Subcutaneous abdominal adipose tissue (tissue), 5 donors: ENCODE results near the gene SARDH.

Source experiments
- H3K27ac ChIP-seq: one replicate; pipeline ENCODE4 v1.7.0; 2013; ENCODE audit warnings: low read depth, mild to moderate bottlenecking, inconsistent platforms, low read length, moderate library complexity
- H3K27me3 ChIP-seq, 5 donors: one replicate each; pipeline ENCODE4 v1.7.0; 2013; ENCODE audit warnings: low read length in 5 of 5, inconsistent platforms in 1 of 5; ENCODE audit not compliant: control insufficient read depth in 5 of 5, insufficient read depth in 4 of 5
- H3K36me3 ChIP-seq, 5 donors: one replicate each; pipeline ENCODE4 v1.7.0; 2013; ENCODE audit warnings: low read length in 5 of 5; ENCODE audit not compliant: control insufficient read depth in 5 of 5, insufficient read depth in 5 of 5
- H3K4me1 ChIP-seq, 5 donors: one replicate each; pipeline ENCODE4 v1.7.0; 2013; ENCODE audit warnings: low read length in 5 of 5, mild to moderate bottlenecking in 3 of 5, moderate library complexity in 1 of 5; ENCODE audit not compliant: control insufficient read depth in 5 of 5, insufficient read depth in 5 of 5
- H3K4me3 ChIP-seq, 5 donors: one replicate each; pipeline ENCODE4 v1.7.0; 2013; ENCODE audit warnings: low read length in 5 of 5, low read depth in 1 of 5
- H3K9ac ChIP-seq, 5 donors: one replicate each; pipeline ENCODE4 v1.7.0; 2013; ENCODE audit warnings: low read length in 5 of 5, mild to moderate bottlenecking in 4 of 5, moderate library complexity in 3 of 5
- H3K9me3 ChIP-seq, 5 donors: one replicate each; pipeline ENCODE4 v1.7.0; 2013; ENCODE audit warnings: low read length in 5 of 5; ENCODE audit not compliant: control insufficient read depth in 5 of 5
- donor health status: healthy.
- donor health status: healthy.
- donor health status: healthy.
- donor health status: healthy.
- donor health status: healthy.

SARDH gene

GRCh38 chr9:133650026-133650425 is 88.1 kb downstream of the SARDH start:
- Histone ChIP-seq H3K4me3 (no peak overlapping the region), H3K27ac (no peak overlapping the region), H3K9ac (no peak overlapping the region), H3K36me3 (no peaks in the 10 kb centered on the region), H3K4me1 (no peaks in the 10 kb centered on the region), H3K27me3 (peaks cover 5 to 46% (median 42%) of the 10 kb centered on the region in 5 donors), H3K9me3 (no peaks in the 10 kb centered on the region)

DNA sequence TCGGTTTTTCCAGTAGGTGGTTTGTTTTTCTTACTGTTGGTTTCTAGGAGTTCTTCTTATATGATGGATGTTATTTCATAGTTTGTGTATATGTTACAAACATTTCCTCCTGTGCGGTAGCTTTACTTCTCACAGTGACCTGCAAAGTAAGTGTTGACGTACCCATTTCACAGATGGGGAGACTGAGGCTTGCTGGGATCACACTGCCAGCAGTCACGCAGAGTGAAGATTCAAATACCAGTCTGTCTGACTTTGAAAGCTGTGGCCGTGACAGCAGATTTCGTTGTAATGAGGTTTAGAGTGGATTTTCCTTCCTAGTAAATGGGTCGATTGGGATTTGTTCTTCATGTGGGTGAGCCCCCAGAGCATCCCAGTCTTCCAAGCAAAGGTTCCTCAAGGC is 89.0 kb downstream of the SARDH start:
- no peaks in the 10 kb centered on the region for H3K36me3 ChIP-seq
- no peak overlapping the region for H3K4me3 ChIP-seq
- H3K27ac ChIP-seq, result no peak overlapping the region
- H3K9ac ChIP-seq, result no peak overlapping the region
- H3K9me3 ChIP-seq, result no peaks in the 10 kb centered on the region
- peaks cover 5 to 50% (median 38%) of the 10 kb centered on the region in 5 donors for H3K27me3 ChIP-seq
- H3K4me1 ChIP-seq, result no peaks in the 10 kb centered on the region

GRCh38 chr9:133647765-133648469 is 90.2 kb downstream of the SARDH start:
- no peak overlapping the region for H3K9ac ChIP-seq

DNA sequence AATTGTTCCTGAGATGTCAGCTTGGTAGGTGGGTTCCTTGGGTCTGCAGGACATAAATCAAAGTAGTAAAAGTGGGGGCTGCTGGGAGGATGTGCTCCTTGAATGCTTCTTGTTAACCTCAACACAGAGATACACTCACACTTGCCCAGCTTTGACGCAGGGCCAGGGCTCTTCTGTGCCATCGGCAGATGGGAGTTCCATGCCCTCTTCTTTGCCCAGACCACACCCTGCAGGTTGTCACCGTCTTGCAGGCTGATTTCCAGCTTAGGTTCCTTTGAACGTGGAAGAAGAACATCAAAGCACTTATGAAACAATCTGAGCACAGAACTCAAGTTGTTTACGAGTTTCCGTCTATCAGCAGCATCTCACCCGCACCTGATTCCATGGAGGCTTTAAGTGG is 91.0 kb downstream of the SARDH start:
- H3K4me3 ChIP-seq, result no peak overlapping the region
- no peak overlapping the region for H3K9ac ChIP-seq
- H3K4me1 ChIP-seq, result peaks cover 0 to 6% (median 0%) of the 10 kb centered on the region in 5 donors
- peaks cover 0 to 40% (median 24%) of the 10 kb centered on the region in 5 donors for H3K27me3 ChIP-seq
- H3K27ac ChIP-seq, result no peak overlapping the region
- H3K9me3 ChIP-seq, result no peaks in the 10 kb centered on the region
- no peaks in the 10 kb centered on the region for H3K36me3 ChIP-seq

More at GRCh38 chr9:133647765-133648469, 90.2 kb downstream of the SARDH start:
- Histone ChIP-seq H3K27ac (no peak overlapping the region), H3K27me3 (peaks cover 5 to 43% (median 31%) of the 10 kb centered on the region in 5 donors), H3K4me3 (no peak overlapping the region), H3K9me3 (no peaks in the 10 kb centered on the region), H3K4me1 (peaks cover 0 to under 1% (median 0%) of the 10 kb centered on the region in 5 donors), H3K36me3 (no peaks in the 10 kb centered on the region)

DNA sequence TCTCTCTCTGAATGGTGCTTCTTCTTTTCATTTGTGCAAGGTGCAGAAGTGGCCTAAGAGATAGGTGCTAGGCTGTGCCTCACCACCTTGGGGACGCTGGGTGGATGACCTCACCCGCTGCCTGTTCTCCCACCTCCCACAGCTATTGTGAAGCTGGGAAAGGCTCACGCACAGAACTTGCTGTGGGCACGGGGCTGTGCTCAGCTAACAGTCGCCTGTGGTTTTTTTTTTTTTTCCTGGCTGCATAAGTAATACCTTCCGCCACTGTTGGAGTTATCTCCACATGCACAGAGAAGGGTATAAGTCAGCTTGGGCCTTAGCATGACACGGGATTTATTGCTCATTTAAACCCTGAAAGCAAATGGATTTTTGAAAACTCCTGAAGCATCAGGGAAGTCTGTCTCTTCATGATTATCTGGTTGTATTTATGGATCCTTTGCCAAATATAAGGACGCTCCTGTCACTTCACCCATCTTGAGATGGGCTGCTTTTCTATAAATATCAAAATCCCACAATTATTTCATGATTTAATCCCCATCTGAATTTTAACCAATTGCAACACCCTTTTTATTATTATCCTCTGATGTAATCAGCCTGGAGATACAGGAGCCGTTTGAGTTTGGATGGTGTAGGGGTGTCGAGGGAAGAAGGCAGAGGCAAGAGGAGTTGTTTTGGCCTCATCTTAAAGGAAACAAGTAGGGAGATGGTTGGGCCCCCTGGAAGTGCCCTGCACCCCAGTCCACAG is 93.0 kb downstream of the SARDH start:
- no peak overlapping the region for H3K4me3 ChIP-seq
- H3K27me3 ChIP-seq, result peaks cover 0 to 34% (median 29%) of the 10 kb centered on the region in 5 donors
- H3K36me3 ChIP-seq, result no peaks in the 10 kb centered on the region
- no peak overlapping the region for H3K9ac ChIP-seq
- no peaks in the 10 kb centered on the region for H3K9me3 ChIP-seq
- H3K4me1 ChIP-seq, result peaks cover 0 to 6% (median 0%) of the 10 kb centered on the region in 5 donors
- H3K27ac ChIP-seq, result no peak overlapping the region

- no peaks in the 10 kb centered on the region for H3K9me3 ChIP-seq
- no peaks in the 10 kb centered on the region for H3K36me3 ChIP-seq
- no peak overlapping the region for H3K9ac ChIP-seq
- H3K4me1 ChIP-seq, result peaks cover 0 to 6% (median 0%) of the 10 kb centered on the region in 5 donors
- H3K27ac ChIP-seq, result no peak overlapping the region
- no peak overlapping the region for H3K4me3 ChIP-seq
- H3K27me3 ChIP-seq, result peaks cover 0 to 34% (median 29%) of the 10 kb centered on the region in 5 donors
Measured at GRCh38 chr9:133643978-133644760, 94.0 kb downstream of the SARDH start.

DNA sequence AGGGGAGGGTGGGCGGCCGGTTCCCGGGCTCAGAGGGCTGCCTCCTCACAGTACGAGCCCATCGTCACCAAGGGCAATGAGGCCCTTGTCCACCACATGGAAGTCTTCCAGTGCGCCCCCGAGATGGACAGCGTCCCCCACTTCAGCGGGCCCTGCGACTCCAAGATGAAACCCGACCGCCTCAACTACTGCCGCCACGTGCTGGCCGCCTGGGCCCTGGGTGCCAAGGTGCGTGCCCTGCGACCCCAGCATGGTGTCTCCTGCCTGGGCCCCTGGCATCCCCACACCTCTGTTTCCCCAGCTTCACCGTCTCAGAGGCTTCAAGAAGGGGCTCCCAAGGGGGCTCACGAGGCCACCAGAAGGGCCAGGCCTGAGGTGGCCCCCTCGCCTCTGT is 94.8 kb downstream of the SARDH start:
- H3K4me3 ChIP-seq, result no peak overlapping the region
- H3K9me3 ChIP-seq, result no peaks in the 10 kb centered on the region

GRCh38 chr9:133642708-133643361 is 95.3 kb downstream of the SARDH start:
- H3K9ac ChIP-seq, result no peak overlapping the region
- H3K27me3 ChIP-seq, result peaks cover 0 to 30% (median 25%) of the 10 kb centered on the region in 5 donors
- H3K27ac ChIP-seq, result no peak overlapping the region
- peaks cover 0 to 6% (median 0%) of the 10 kb centered on the region in 5 donors for H3K4me1 ChIP-seq
- H3K4me3 ChIP-seq, result no peak overlapping the region
- no peaks in the 10 kb centered on the region for H3K36me3 ChIP-seq
- no peaks in the 10 kb centered on the region for H3K9me3 ChIP-seq

More for the DNA sequence above, 94.8 kb downstream of the SARDH start:
- Histone ChIP-seq H3K4me1 (peaks cover 0 to 6% (median 0%) of the 10 kb centered on the region in 5 donors), H3K27ac (no peak overlapping the region), H3K36me3 (no peaks in the 10 kb centered on the region), H3K9ac (no peak overlapping the region), H3K27me3 (peaks cover 0 to 34% (median 28%) of the 10 kb centered on the region in 5 donors)

- no peak overlapping the region for H3K9ac ChIP-seq
- peaks cover 3 to 28% (median 22%) of the 10 kb centered on the region in 5 donors for H3K27me3 ChIP-seq
- no peak overlapping the region for H3K4me3 ChIP-seq
- H3K27ac ChIP-seq, result no peak overlapping the region
- H3K9me3 ChIP-seq, result no peaks in the 10 kb centered on the region
- no peaks in the 10 kb centered on the region for H3K36me3 ChIP-seq
- peaks cover 0 to 6% (median 0%) of the 10 kb centered on the region in 5 donors for H3K4me1 ChIP-seq
Measured at GRCh38 chr9:133641861-133642595, 96.1 kb downstream of the SARDH start.
